ENCODE data around the gene DNASE1L2.
"Not testable (repeated sequence)": the region's sequence is repeated elsewhere in the genome, so short reads cannot be mapped to it uniquely, and the experiment has no call there.

Gene DNASE1L2

GRCh38 chr16:2237493-2238149, 1.4 kb downstream of the DNASE1L2 start:
- no peak overlapping the region for H3K4me3 ChIP-seq (ENCODE audit: low read depth, low read length)
- no peak for DNase-seq (ENCODE audit: low read depth)
- TF ChIP-seq CTCF (IDR thresholded peaks at IDR 0.05; ENCODE audit: low read depth, low read length) (no peak), MYC (IDR thresholded peaks at IDR 0.05; ENCODE audit: low read depth, low read length) (no peak), MAX (IDR thresholded peaks at IDR 0.05; ENCODE audit: low read depth, low read length) (no peak), POLR2A (IDR thresholded peaks at IDR 0.05; ENCODE audit: extremely low read depth, insufficient read length) (no peak)

- TF ChIP-seq MYC (IDR thresholded peaks at IDR 0.05; ENCODE audit: low read depth, low read length) = no peak
- no peak for TF ChIP-seq CTCF (IDR thresholded peaks at IDR 0.05; ENCODE audit: low read depth, low read length)
- no peak for TF ChIP-seq POLR2A (IDR thresholded peaks at IDR 0.05; ENCODE audit: extremely low read depth, insufficient read length)
- no peak for TF ChIP-seq MAX (IDR thresholded peaks at IDR 0.05; ENCODE audit: low read depth, low read length)
- no peak overlapping the region for H3K4me3 ChIP-seq (ENCODE audit: low read depth, low read length)
- no peak for DNase-seq (ENCODE audit: low read depth)
Measured at GRCh38 chr16:2238150-2238837, 2.0 kb downstream of the DNASE1L2 start.

GRCh38 chr16:2238838-2239675, 2.8 kb downstream of the DNASE1L2 start:
- no peak for DNase-seq (ENCODE audit: low read depth)
- TF ChIP-seq POLR2A (IDR thresholded peaks at IDR 0.05; ENCODE audit: extremely low read depth, insufficient read length) (no peak), MYC (IDR thresholded peaks at IDR 0.05; ENCODE audit: low read depth, low read length) (no peak), MAX (IDR thresholded peaks at IDR 0.05; ENCODE audit: low read depth, low read length) (no peak), CTCF (IDR thresholded peaks at IDR 0.05; ENCODE audit: low read depth, low read length) (no peak)
- H3K4me3 ChIP-seq (ENCODE audit: low read depth, low read length) = no peak overlapping the region

- not testable (repeated sequence) for DNase-seq (ENCODE audit: low read depth); H3K4me3 ChIP-seq (ENCODE audit: low read depth, low read length)
Measured at GRCh38 chr16:2240331-2240730, 4.1 kb downstream of the DNASE1L2 start.

GRCh38 chr16:2242598-2242997, 6.4 kb downstream of the DNASE1L2 start:
- TF ChIP-seq MAX (IDR thresholded peaks at IDR 0.05; ENCODE audit: low read depth, low read length) (no peak), MYC (IDR thresholded peaks at IDR 0.05; ENCODE audit: low read depth, low read length) (no peak), POLR2A (IDR thresholded peaks at IDR 0.05; ENCODE audit: extremely low read depth, insufficient read length) (no peak), CTCF (IDR thresholded peaks at IDR 0.05; ENCODE audit: low read depth, low read length) (no peak)
- H3K4me3 ChIP-seq (ENCODE audit: low read depth, low read length) = no peak overlapping the region
- no peak for DNase-seq (ENCODE audit: low read depth)

GRCh38 chr16:2243031-2243528, 6.8 kb downstream of the DNASE1L2 start:
- no peak for DNase-seq (ENCODE audit: low read depth)
- H3K4me3 ChIP-seq (ENCODE audit: low read depth, low read length) = no peak overlapping the region
- no peak for TF ChIP-seq MAX (IDR thresholded peaks at IDR 0.05; ENCODE audit: low read depth, low read length)
- no peak for TF ChIP-seq POLR2A (IDR thresholded peaks at IDR 0.05; ENCODE audit: extremely low read depth, insufficient read length)
- TF ChIP-seq CTCF (IDR thresholded peaks at IDR 0.05; ENCODE audit: low read depth, low read length) = no peak
- no peak for TF ChIP-seq MYC (IDR thresholded peaks at IDR 0.05; ENCODE audit: low read depth, low read length)

Measured in NB4 (cell line).